ENCODE results near the gene MYLK3.
A peak's percentile ranks its signal among the peaks of the same experiment; 100 is the strongest.
"Not testable (repeated sequence)": the region's sequence is repeated elsewhere in the genome, so short reads cannot be mapped to it uniquely, and the experiment has no call there.

Gene MYLK3

DNA sequence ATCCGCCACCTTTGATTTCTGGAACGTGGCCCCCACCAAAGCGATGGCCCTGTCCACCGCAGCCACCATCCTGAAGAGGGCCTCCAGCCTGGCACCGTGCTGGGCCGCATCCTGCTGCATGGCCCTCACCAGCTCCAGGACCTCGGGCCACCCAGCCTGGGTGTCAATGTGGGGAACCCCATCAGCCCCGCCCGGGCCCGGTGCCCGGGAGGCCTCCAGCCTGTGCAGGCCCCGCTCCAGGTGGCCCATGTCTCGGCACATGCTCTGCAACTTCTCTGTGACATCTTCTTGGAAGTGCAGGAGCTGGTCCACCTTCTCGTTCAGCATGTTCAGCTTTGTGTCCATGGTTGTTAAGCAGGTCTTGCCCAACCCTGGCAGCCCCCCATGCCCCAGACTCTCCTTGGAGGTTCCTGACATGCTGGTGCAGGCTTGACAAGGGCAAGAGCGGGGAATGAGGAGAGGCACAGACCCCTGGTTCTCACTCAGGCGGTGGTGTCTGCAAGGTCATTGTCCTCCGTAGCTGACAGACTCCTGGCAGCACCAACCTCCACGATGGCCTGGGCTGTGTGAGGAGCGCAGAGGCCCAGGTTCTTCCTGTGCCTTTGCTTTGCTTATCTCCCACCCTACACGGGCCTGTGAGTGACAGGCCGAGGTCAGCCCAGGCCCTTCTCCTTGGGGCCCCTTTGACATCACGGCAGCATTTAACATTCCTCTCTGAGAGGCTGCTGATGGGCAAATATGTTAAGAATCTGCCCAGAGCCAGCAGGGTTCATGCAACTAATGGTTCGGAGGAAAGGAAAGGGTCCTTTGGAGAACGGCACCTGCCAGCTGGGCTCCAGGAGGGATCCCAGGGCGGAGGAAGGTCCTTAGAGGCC, at the start of gene MYLK3:
Gene MYLK3 (minus strand): TSS at position 568 of the 875 bp plus-strand sequence. CDS start 151 bp downstream, at position 417.
- Mint-ChIP-seq H3K9me3 (no peaks in the 10 kb centered on the region), H3K36me3 (ENCODE audit: low read depth) (no peaks in the 10 kb centered on the region), H3K4me3 (no peak within 1 kb of the TSS), H3K27ac (no peak within 1 kb of the TSS), H3K27me3 (ENCODE audit: low read depth) (no peaks in the 10 kb centered on the region), H3K4me1 (ENCODE audit: low read depth) (peaks cover 5% of the 10 kb centered on the region)

- Mint-ChIP-seq H3K9me3 (peaks cover 32% of the 10 kb centered on the region), H3K27me3 (ENCODE audit: low read depth) (no peaks in the 10 kb centered on the region), H3K4me1 (ENCODE audit: low read depth) (peaks cover 3% of the 10 kb centered on the region), H3K4me3 (no peak overlapping the region), H3K27ac (no peak overlapping the region), H3K36me3 (ENCODE audit: low read depth) (peaks cover 41% of the 10 kb centered on the region)
Observed at GRCh38 chr16:46797501-46797900, 49.4 kb upstream of the MYLK3 start.

DNA sequence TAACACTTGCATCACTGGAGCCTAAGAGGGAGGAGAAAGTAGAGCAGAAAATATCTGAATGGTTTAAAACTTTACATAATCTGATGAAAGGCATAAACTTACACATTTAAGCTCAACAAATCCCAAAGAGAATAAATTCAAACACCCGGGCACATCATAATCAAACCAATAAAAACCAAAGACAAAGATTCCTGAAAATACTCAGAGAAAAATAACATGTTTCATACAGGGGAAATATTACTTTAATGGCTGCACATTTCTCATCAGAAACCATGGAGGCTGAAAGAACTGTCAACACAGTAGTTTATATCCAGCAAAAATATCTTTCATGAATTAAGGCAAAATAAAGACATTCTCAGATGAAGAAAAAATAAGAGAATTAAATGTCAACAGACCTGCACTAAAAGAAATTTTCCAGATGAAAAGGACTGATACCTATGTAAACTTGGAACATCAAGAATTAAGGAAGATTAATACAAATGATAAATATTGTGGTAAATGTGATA, 48.7 kb upstream of the MYLK3 start:
- Mint-ChIP-seq H3K4me1 (ENCODE audit: low read depth) (peaks cover 2% of the 10 kb centered on the region), H3K27me3 (ENCODE audit: low read depth) (no peaks in the 10 kb centered on the region), H3K27ac (no peak overlapping the region), H3K4me3 (no peak overlapping the region), H3K9me3 (peaks cover 32% of the 10 kb centered on the region), H3K36me3 (ENCODE audit: low read depth) (peaks cover 43% of the 10 kb centered on the region)

- Mint-ChIP-seq H3K36me3 (ENCODE audit: low read depth) (peaks cover 39% of the 10 kb centered on the region), H3K4me3 (no peak overlapping the region), H3K27me3 (ENCODE audit: low read depth) (no peaks in the 10 kb centered on the region), H3K9me3 (peaks cover 32% of the 10 kb centered on the region), H3K27ac (no peak overlapping the region), H3K4me1 (ENCODE audit: low read depth) (peaks cover 14% of the 10 kb centered on the region)
Observed at GRCh38 chr16:46793841-46794240, 45.7 kb upstream of the MYLK3 start.

- H3K9me3 Mint-ChIP-seq: peaks cover 29% of the 10 kb centered on the region
- H3K27me3 Mint-ChIP-seq (ENCODE audit: low read depth): peaks cover 6% of the 10 kb centered on the region
- H3K27ac Mint-ChIP-seq: no peak overlapping the region
- peaks cover 28% of the 10 kb centered on the region for H3K36me3 Mint-ChIP-seq (ENCODE audit: low read depth)
- peaks cover 15% of the 10 kb centered on the region for H3K4me1 Mint-ChIP-seq (ENCODE audit: low read depth)
- H3K4me3 Mint-ChIP-seq: peak overlapping the region; percentile 80
Observed at GRCh38 chr16:46790599-46791270, 42.6 kb upstream of the MYLK3 start.

DNA sequence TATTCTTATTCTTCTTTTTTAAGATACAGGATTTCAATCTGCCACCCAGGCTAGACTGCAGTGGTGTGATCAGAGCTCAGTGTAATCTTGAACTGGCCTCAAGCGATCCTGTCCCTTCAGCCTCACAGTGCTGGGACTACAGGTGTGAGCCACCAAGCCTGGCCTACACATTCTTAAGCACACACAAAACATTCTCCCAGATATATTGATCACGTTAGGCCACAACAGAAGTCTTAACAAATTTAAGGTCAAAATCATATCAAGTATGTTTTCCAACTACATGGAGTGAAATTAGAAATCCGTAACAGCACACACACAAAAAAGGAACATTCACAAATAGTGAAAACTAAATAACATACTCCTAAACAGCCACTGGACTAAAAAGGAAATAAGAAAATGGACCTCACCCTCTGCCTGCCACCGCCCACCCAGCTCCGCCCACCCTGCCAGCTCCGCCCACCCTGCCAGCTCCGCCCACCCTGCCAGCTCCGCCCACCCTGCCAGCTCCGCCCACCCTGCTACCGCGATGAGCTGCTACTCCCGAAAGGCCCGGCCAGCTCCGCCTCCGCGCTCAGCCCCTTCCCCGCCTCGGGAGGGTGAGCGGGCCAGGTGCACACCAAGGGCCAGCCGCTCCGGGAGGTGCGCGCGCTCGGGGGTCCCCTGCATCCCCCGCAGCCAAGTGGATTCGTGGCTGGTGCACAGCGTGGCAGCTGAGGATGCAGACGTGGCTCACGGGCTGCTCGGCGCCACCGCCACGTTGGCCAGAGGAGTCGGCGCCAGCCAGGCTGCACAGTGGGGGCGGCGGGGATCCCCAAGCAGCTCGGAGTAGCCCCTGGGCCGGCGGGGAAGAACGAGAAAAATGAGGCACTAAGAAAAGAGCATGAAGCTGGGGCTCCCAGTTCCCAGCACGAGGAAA, 41.6 kb upstream of the MYLK3 start:
- Mint-ChIP-seq H3K27me3 (ENCODE audit: low read depth) (peaks cover 6% of the 10 kb centered on the region), H3K27ac (peak overlapping the region; percentile 69), H3K36me3 (ENCODE audit: low read depth) (peaks cover 19% of the 10 kb centered on the region), H3K4me1 (ENCODE audit: low read depth) (peaks cover 16% of the 10 kb centered on the region), H3K4me3 (peak overlapping the region; percentile 80), H3K9me3 (peaks cover 21% of the 10 kb centered on the region)

- peaks cover 15% of the 10 kb centered on the region for H3K9me3 Mint-ChIP-seq
- H3K4me1 Mint-ChIP-seq (ENCODE audit: low read depth): peaks cover 16% of the 10 kb centered on the region
- peak overlapping the region; percentile 11 for H3K4me3 Mint-ChIP-seq
- peaks cover 15% of the 10 kb centered on the region for H3K36me3 Mint-ChIP-seq (ENCODE audit: low read depth)
- H3K27me3 Mint-ChIP-seq (ENCODE audit: low read depth): peaks cover 6% of the 10 kb centered on the region
- H3K27ac Mint-ChIP-seq: no peak overlapping the region
Observed at GRCh38 chr16:46788891-46789474, 40.8 kb upstream of the MYLK3 start.

GRCh38 chr16:46787909-46788308, 39.8 kb upstream of the MYLK3 start:
- Mint-ChIP-seq H3K4me3 (no peak overlapping the region), H3K27me3 (ENCODE audit: low read depth) (peaks cover 6% of the 10 kb centered on the region), H3K9me3 (peaks cover 10% of the 10 kb centered on the region), H3K36me3 (ENCODE audit: low read depth) (peaks cover 12% of the 10 kb centered on the region), H3K27ac (no peak overlapping the region), H3K4me1 (ENCODE audit: low read depth) (peaks cover 22% of the 10 kb centered on the region)

DNA sequence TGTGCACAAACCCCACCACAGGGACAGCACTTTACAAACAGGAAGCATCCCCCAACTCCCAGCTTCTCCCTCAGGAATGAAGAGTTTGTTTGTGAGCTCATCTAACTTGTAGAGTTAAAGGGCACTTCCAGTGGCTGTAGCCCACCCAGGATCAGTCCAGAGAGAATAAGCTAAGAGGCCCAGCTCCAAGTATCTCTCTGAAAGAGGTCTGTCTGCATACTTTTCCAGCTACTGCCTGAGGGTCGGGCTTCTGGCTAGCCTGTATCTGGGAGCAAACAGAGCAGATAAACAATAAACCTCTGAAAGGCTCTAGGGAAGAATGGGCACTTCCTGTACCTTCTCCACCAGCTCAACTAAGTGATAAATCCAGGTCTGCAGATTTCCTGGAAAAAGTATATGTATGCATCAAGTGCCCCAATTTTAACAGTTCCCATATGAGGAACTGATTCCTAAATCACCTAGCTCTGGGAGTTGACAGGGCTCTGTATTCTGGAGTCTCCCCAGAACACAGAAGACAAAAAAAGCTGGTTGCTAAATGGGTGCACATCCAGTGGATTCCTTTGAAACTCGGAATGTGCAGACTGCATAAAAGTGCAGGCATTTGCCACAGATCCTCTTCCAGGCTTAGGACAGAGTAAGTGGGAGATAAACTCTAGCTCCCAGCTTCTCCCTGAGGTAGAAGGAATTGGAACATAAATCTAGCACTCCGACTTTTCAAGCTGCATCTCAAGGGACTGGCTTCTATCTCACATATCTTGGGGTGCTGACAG, 37.1 kb upstream of the MYLK3 start:
- H3K4me1 Mint-ChIP-seq (ENCODE audit: low read depth): peaks cover 16% of the 10 kb centered on the region
- H3K27me3 Mint-ChIP-seq (ENCODE audit: low read depth): peaks cover 6% of the 10 kb centered on the region
- H3K4me3 Mint-ChIP-seq: no peak overlapping the region
- peaks cover 8% of the 10 kb centered on the region for H3K36me3 Mint-ChIP-seq (ENCODE audit: low read depth)
- no peak overlapping the region for H3K27ac Mint-ChIP-seq
- peaks cover 10% of the 10 kb centered on the region for H3K9me3 Mint-ChIP-seq

DNA sequence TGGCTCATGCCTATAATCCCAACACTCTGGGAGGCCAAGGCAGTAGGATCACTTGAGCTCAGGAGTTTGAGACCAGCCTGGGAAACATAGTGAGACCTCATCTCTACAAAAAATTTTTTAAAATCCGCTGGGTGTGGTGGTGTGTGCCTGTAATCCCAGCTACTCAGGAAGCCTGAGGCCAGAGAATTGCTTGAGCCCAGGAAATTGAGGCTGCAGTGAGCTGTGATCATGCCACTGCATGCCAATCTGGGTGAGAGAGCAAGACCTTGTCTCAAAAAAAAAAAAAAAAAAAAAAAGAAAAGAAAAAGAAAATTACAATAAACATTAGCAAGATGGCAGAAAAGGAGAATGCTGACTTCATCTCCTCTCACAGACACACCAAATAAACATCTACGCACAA, 36.4 kb upstream of the MYLK3 start:
- not testable (repeated sequence) for H3K9me3 Mint-ChIP-seq

DNA sequence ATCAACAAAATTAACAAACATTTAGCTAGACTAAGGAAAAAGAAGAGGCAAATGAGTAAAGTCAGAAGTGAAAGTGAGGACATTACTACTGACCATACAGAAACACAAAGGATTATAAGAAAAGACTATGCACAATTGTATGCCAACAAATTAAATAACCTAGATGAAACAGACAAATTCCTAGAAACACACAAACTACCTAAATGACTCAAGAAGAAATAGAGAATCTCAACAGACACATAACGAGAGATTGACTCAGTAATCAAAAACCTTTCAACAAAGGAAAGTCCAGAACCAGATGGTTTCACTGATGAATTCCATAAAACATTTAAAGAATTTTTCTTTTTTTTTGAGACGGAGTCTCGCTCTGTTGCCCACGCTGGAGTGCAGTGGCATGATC, 35.7 kb upstream of the MYLK3 start:
- H3K27me3 Mint-ChIP-seq (ENCODE audit: low read depth): peaks cover 6% of the 10 kb centered on the region
- peaks cover 8% of the 10 kb centered on the region for H3K36me3 Mint-ChIP-seq (ENCODE audit: low read depth)
- H3K4me1 Mint-ChIP-seq (ENCODE audit: low read depth): peaks cover 7% of the 10 kb centered on the region
- H3K9me3 Mint-ChIP-seq: peaks cover 10% of the 10 kb centered on the region
- H3K4me3 Mint-ChIP-seq: no peak overlapping the region
- H3K27ac Mint-ChIP-seq: no peak overlapping the region

More for the DNA sequence above, 36.4 kb upstream of the MYLK3 start:
- H3K4me3 Mint-ChIP-seq; H3K27ac Mint-ChIP-seq; H3K36me3 Mint-ChIP-seq (ENCODE audit: low read depth); H3K27me3 Mint-ChIP-seq (ENCODE audit: low read depth): not testable (repeated sequence)
- H3K4me1 Mint-ChIP-seq (ENCODE audit: low read depth): peaks cover 13% of the 10 kb centered on the region

GRCh38 chr16:46782320-46782719, 34.2 kb upstream of the MYLK3 start:
- Mint-ChIP-seq H3K27me3 (ENCODE audit: low read depth) (peaks cover 6% of the 10 kb centered on the region), H3K4me1 (ENCODE audit: low read depth) (peaks cover 7% of the 10 kb centered on the region), H3K27ac (no peak overlapping the region), H3K9me3 (peaks cover 10% of the 10 kb centered on the region), H3K4me3 (no peak overlapping the region), H3K36me3 (ENCODE audit: low read depth) (peaks cover 8% of the 10 kb centered on the region)

- Mint-ChIP-seq H3K27me3 (ENCODE audit: low read depth) (no peaks in the 10 kb centered on the region), H3K4me1 (ENCODE audit: low read depth) (no peaks in the 10 kb centered on the region), H3K27ac (no peak overlapping the region), H3K9me3 (no peaks in the 10 kb centered on the region), H3K4me3 (no peak overlapping the region), H3K36me3 (ENCODE audit: low read depth) (no peaks in the 10 kb centered on the region)
Observed at GRCh38 chr16:46777804-46778203, 29.7 kb upstream of the MYLK3 start.

All from T-helper 1 cell treated with Interleukin-12 subunit alpha and Interleukin-12 subunit beta and Interleukin-4 antibody, amounts not matched to agents 30 μg/mL and 1 μg/mL, for 36 hours (primary cell).